HS-27A (cell line): Measurements from ENCODE around the gene LPCAT3.

ENCODE experiments used
- DNase-seq: peaks from one replicate; pipeline ENCODE4 v3.0.0-alpha.2; 2012; ENCODE audit warnings: low read depth, missing footprints

LPCAT3 gene

GRCh38 chr12:6952863-6953441 lies 65.3 kb downstream of the LPCAT3 start:
- DNase-seq: no peak

- DNase-seq: no peak
These were observed 66.0 kb downstream of the LPCAT3 start for GRCh38 chr12:6952121-6952862.

- DNase-seq: no peak
These were observed 66.6 kb downstream of the LPCAT3 start for GRCh38 chr12:6951551-6952120.

- no peak for DNase-seq
These were observed 67.3 kb downstream of the LPCAT3 start, which contains the start of gene PTPN6 for GRCh38 chr12:6950811-6951540. Gene PTPN6 (plus strand): TSS chr12:6951356. CDS start chr12:6951513, 157 bp downstream.

GRCh38 chr12:6950401-6950801 lies 67.9 kb downstream of the LPCAT3 start:
- DNase-seq: no peak

- no peak for DNase-seq
These were observed 69.2 kb downstream of the LPCAT3 start for GRCh38 chr12:6948873-6949594.

- no peak for DNase-seq
These were observed 70.7 kb downstream of the LPCAT3 start for GRCh38 chr12:6947615-6948014.

DNA sequence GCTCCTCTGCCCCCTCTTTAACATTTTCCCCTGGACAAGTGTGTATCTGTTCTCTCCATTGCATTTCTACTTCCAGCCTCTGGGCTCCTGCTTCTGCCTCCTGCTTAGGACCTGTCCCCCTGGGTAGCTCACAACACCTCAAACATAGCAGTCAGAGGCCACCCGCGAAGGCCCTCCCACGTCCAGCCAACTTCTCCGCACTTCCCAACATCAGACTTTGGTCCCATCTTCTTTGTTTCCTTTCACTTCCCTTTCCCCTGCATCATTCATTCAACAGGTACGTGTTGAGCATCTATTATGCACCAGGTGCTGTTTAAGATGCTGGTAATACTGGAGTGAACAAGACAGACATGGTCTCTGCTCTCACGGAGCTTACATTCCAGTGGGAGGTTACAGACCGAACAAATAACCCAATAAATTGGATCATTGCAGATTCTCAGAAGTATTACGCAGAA lies 71.3 kb downstream of the LPCAT3 start:
- DNase-seq: no peak

- DNase-seq: no peak
These were observed 72.0 kb downstream of the LPCAT3 start for GRCh38 chr12:6946033-6946919.

GRCh38 chr12:6945613-6946012 lies 72.7 kb downstream of the LPCAT3 start:
- no peak for DNase-seq

DNA sequence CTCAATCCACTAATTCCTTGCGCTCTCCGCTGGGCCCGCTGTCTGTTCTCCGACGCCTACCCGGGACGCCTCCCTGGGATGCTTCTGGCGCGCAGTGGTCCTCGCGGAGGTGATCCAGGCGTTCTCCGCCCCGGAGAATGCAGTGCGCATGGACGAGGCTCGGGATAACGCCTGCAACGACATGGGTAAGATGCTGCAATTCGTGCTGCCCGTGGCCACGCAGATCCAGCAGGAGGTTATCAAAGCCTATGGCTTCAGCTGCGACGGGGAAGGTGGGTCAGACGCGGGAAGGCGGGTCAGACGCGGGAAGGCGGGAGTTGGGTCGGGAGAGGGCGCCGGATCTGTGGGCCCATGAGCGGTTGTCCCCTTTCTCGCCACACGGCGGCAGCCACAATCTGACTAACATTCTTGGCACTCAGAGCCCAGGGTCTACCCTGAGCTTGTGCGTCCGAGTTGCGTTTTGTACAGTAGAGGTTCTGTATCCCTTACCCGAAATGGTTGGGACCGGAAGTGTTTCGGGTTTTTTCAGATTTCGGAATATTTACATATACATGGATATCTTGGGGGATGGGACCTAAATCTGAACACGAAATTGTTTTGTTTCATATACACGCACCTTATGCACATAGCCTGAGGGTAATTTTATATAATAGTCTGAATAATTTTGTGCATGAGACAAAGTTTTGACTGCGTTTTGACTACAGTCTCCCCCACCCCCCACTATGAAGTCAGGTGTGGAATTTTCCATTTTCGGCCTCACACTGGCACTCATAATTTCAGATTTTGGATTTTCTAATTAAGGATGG lies 73.7 kb downstream of the LPCAT3 start:
- DNase-seq: peak; percentile 77

DNA sequence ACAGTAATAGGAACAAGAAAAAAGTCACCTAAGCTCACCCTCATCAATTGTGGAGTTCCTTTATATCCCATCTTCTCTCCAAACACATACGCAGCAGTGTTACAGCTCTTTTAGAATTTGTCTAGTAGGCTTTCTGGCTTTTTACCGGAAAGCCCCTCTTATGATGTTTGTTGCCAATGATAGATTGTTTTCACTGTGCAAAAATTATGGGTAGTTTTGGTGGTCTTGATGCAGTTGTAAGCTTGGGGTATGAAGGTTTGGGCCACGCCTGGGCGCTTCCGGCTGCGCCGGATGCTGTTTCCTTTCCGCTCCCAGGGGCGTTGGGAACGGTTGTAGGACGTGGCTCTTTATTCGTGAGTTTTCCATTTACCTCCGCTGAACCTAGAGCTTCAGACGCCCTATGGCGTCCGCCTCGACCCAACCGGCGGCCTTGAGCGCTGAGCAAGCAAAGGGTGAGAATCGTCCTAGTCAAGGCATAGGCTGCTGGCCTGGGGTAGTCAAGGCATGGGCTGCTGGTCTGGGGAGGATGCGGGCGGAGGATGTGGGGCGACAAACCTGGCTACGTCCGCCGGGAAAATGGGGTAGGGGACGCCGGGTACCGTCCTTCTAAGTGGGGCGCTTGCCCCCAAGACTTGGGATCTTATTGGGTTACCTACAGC lies 74.4 kb downstream of the LPCAT3 start, which contains the start of the genes C12orf57 and RNU7-1:
Gene C12orf57 (plus strand): TSS at position 301 of the 659 bp plus-strand sequence. CDS start 100 bp downstream, at position 401.
Gene RNU7-1 (plus strand): TSS at position 95 of the 659 bp plus-strand sequence.
- no peak for DNase-seq

DNA sequence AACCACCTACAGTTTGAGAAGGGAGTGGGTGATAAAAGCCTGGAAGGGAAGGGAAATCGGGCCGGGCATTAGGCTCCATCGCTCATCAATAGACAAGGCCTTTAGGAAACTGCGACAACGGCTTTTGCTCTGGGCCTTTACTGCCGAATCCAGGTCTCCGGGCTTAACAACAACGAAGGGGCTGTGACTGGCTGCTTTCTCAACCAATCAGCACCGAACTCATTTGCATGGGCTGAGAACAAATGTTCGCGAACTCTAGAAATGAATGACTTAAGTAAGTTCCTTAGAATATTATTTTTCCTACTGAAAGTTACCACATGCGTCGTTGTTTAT lies 74.9 kb downstream of the LPCAT3 start:
- DNase-seq: no peak

GRCh38 chr12:6942331-6942665 lies 76.0 kb downstream of the LPCAT3 start:
- DNase-seq: no peak

DNA sequence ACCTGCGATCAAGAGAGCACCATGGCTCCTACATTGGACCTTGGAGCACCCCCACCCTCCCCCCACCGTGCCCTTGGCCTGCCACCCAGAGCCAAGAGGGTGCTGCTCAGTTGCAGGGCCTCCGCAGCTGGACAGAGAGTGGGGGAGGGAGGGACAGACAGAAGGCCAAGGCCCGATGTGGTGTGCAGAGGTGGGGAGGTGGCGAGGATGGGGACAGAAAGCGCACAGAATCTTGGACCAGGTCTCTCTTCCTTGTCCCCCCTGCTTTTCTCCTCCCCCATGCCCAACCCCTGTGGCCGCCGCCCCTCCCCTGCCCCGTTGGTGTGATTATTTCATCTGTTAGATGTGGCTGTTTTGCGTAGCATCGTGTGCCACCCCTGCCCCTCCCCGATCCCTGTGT lies 76.5 kb downstream of the LPCAT3 start:
- DNase-seq: no peak

GRCh38 chr12:6941267-6941666 lies 77.0 kb downstream of the LPCAT3 start:
- no peak for DNase-seq

DNA sequence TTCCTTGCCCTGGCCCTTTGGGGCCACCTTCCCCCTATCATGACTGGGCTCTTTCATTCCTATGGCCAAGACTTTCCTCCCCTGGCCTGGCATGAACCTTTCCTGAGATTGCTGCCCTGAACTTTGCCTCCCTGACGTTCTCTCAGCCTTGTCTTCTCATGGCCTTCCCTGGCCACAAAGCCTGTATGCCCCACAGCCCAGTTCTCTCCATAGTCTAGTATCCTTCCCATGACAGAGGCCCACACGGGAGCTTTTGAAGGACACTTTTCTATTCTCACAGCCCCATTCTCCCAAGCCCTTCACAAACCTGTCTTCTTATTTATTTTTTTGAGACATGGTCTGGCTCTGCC lies 79.1 kb downstream of the LPCAT3 start:
- DNase-seq: no peak

- DNase-seq: no peak
These were observed 79.7 kb downstream of the LPCAT3 start for GRCh38 chr12:6938353-6939190.
